ENCODE results near the gene MT1B.
A peak's percentile ranks its signal among the peaks of the same experiment; 100 is the strongest.
"Not testable (repeated sequence)": the region's sequence is repeated elsewhere in the genome, so short reads cannot be mapped to it uniquely, and the experiment has no call there.

Gene MT1B

GRCh38 chr16:56669840-56670619 lies 18.3 kb downstream of the MT1B start:
- no peak for DNase-seq

GRCh38 chr16:56670620-56670934 lies 18.9 kb downstream of the MT1B start:
- DNase-seq, result no peak

DNA sequence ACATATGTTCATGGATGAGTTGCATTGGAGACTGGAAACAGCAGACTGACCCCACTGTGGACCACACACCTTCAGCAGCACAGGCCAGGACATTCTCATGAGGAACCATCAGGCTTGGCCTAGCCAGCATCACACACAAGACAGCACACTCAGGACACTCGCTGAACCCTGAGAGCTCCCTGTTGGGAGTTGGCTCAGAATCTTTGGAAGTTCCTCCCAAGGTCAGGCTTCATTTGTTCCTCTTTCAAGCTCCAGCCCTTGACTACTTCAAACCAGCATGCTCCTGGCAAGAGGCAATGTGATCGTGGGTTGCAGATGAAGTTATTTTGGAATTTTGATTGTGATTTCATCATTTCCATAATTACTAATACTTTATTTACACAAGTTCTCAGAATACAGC lies 20.0 kb downstream of the MT1B start:
- not testable (repeated sequence) for DNase-seq

- DNase-seq, result not testable (repeated sequence)
These were observed 20.5 kb downstream of the MT1B start for GRCh38 chr16:56672171-56672570.

DNA sequence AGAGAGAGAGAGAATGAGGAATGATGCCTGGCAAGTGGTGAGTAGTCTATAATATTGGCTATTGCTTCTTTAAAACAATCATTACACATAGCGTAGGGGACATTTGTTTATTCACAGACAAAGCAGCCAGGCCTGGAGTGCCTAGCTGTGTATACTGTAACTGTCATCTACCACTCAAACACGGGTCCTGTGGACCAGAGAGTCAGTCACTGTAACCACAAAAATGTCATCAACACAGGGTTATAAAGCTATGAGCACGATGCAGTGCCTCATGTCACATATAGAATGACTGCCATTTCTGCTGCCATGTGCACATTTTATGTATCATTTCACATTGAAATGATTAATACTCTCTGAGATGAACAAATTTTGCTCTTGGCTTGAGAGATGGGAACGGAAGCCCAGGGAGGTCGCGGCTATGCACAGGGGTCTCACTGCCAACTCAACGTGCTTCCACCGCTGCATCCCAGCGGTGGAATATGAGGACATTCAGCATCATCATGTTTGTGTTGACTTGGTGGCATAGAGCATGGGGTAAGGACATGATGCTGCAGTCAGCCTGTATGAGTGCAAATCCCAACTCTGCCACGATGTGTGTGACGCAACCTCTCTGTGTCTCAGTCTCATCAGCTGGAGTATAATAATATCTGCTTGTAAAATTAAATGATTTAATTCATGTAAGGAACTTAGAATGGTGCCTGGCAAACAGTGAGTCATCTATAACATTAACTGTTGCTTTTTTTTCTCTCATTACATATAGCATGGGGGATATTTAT lies 21.3 kb downstream of the MT1B start:
- DNase-seq, result no peak

DNA sequence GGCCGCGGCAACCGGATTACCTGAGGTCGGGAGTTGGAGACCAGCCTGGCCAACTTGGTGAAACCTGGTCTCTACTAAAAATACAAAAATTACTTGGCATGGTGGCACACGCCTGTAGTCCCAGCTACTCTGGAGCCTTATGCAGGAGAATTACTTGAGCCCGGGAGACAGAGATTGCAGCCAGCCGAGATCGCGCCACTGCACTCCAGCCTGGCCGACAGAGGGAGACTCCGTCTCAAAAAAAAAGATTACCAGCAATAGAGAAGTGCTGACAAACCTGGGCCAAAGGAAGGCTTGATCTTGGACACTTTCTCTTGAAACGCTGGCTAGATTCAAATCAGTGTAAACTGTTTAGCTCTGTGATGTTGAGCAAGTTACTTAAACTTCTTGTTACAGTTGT lies 22.2 kb downstream of the MT1B start:
- peak in 1 of 4 experiments; percentile 12 for DNase-seq

GRCh38 chr16:56674570-56674969 lies 22.9 kb downstream of the MT1B start:
- not testable (repeated sequence) for DNase-seq

DNA sequence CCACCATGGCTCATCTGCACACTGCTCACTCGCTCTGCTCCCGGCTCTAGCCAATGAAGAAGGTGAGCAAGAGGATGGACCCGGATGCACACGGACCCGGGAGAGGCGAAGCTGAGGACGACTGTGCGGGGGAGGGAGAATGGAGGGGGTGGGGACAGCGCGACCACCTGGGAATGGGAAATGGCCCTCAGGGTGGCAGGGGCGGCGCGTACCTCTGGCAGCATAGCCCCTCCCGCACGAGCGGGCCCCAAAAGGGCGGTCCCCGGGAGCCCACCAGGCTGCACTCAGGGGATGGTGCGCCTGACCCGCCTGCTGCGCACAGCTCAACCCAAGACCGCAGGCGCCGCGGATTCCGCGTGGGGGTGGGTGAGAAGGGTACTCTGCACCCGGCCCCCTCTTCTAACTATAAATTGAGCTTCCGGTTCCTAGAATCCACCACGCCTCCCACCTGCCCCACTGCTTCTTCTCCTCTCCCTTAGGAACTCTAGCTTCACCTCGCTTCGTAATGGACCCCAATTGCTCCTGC lies 24.1 kb downstream of the MT1B start:
- DNase-seq, result peak in 1 of 4 experiments; percentile 46

- no peak for DNase-seq
These were observed 25.8 kb downstream of the MT1B start for GRCh38 chr16:56677474-56677873.

DNA sequence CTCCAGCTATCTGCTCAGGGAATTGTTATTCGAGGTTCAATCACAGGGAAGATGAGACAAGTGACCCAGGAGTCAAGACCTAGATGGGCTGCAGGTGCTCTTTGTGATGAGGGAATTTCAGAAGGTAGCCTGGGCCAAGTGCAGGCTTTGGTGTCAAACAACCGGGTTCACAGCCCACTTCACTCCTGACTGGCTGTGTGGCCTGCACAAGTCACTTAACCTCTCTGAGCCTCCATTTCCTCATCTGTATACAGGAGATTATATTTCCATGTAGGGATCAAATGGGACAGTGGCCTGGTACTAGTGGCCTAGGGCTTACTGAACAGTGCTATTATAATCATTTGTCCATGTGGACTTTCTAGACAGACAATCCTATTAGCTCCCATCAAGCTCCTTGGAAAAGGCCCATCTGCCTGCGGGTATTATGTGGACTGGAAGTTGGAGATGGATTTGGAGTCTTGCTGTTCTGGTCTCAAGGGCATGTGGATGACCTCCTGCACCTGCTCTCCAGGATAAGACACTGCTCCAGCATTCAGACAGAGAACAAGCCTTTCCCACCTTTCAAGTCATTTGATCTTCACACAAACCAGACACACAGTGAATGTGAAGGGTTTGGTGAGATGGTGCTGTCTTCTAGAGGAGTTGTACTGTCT lies 27.5 kb downstream of the MT1B start:
- DNase-seq, result no peak

GRCh38 chr16:56679818-56680217 lies 28.1 kb downstream of the MT1B start:
- no peak for DNase-seq

DNA sequence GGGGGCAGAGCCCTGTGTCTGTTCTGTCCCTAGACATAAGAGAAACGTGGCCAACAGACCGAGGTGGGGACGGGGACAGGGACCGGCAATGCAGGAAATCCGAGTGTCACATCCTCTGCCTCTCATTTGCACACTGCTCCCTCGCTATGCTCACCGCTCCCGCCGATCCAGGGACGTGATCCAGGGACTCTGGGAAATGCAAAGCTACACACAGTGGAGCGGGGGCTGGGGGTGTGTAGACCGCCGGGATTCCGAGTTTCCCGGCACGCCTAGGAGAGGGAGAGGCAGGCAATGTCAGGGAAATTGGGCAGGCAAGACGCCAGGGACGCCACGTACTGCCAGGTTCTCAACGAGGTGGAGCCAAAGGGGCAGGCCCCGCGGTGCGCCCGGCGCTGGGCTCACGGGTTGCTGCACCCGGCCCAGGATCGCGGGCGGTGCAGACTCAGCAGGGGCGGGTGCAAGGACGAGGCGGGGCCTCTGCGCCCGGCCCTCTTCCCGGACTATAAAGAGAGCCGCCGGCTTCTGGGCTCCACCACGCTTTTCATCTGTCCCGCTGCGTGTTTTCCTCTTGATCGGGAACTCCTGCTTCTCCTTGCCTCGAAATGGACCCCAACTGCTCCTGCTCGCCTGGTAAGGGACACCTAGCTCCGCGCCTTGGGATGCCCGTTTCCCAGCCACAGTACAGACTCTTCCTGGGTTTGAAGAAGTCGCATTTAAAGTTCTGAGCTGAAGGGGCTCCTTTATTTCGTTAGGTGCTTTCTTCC lies 30.4 kb downstream of the MT1B start, which contains the start of gene MT1X:
TSS of gene MT1X (plus strand) at position 532 of the 764 bp plus-strand sequence. CDS start at position 603, 71 bp downstream.
- DNase-seq, result peak; percentile 60 to 81 (median 64)

GRCh38 chr16:56682703-56683397 lies 31.2 kb downstream of the MT1B start:
- no peak for DNase-seq

- DNase-seq, result no peak
These were observed 31.9 kb downstream of the MT1B start for GRCh38 chr16:56683424-56684172.

DNA sequence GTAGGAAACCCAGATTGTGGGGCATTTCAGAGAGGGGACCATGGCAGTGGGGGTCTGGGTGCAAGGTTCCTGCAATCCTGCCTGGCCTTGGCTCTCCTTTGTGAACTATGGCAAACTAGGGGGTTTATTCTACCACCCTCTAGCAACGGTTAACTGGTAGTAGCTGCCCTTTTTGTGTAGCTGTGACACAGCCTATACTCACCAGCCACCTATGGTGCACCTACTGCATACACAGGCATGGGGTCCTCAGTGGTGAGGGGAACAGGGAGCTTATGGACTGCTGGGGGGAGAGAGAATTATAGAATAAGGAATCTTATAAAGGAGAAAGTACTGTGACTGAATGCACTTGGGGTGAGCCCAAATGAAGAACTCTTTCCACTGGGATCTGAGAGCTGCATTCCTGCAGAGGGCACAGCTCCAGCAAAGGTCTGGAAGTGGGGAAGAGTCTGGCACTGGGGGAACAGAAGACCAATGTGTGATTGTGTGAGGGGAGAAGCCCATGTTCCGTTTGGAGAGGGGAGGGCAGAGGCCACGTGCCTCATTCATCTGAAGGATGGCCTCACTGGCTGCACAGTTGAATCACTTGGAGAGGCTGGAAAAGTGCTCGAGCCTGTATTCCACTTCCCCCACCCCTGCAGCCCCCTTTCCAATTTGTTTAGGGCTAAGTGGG lies 32.7 kb downstream of the MT1B start:
- no peak for DNase-seq

GRCh38 chr16:56684926-56685590 lies 33.4 kb downstream of the MT1B start:
- DNase-seq, result no peak

- no peak for DNase-seq
These were observed 35.1 kb downstream of the MT1B start for GRCh38 chr16:56686758-56687157.

DNA sequence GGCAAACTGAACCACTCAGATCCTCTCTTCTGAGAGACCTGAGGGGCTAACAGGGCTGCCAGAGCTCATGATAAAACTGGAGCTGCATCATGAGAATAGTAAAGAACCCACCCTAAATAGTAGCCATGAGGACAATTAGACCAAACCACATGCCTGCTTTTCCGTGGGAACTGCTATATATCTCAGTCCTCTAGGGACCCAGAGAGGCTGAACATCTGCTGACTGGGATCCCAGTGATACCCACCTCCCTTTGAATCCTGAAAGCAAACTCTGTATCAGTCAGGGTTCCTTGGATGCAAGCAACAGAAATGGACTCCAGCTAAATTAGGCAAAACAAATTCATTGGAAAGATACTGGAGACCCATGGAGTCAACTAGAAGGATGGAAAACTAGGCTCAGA lies 37.1 kb downstream of the MT1B start:
- no peak for DNase-seq

- no peak for DNase-seq
These were observed 37.5 kb downstream of the MT1B start for GRCh38 chr16:56689171-56689570.

All from activated naive CD4-positive, alpha-beta T cell (primary cell).